Liver (tissue), 3 donors: ENCODE measurements around the gene CAPZB.

Source experiments
- JUND ChIP-seq, 2 donors: IDR thresholded peaks; 2 replicates each; pipeline ENCODE4 v1.6.1; 2016; ENCODE audit warnings: antibody characterized with exemption in 2 of 2
- NR2F2 ChIP-seq: IDR thresholded peaks from 2 replicates; pipeline ENCODE4 v1.6.1; 2016; ENCODE audit warnings: antibody characterized with exemption
- RAD21 ChIP-seq, 2 donors: IDR thresholded peaks; 2 replicates each; pipeline ENCODE4 v1.6.1; 2016; ENCODE audit warnings: antibody characterized with exemption in 2 of 2, mild to moderate bottlenecking in 2 of 2
- TAF1 ChIP-seq: conservative IDR thresholded peaks from 2 replicates; pipeline ENCODE4 v1.6.1; 2016; ENCODE audit warnings: antibody characterized with exemption, mild to moderate bottlenecking
- YY1 ChIP-seq: IDR thresholded peaks from 2 replicates; pipeline ENCODE4 v1.6.1; 2016; ENCODE audit warnings: antibody characterized with exemption, mild to moderate bottlenecking
- TF ChIP-seq, protein P1 (sequence below): fragments of 150-350 bp; IDR thresholded peaks from 2 replicates; pipeline ENCODE4 v1.5.1; 2017; ENCODE audit warnings: improper control_type of control experiment, low read depth, low read length; ENCODE audit not compliant: missing input control
- TF ChIP-seq, protein P2 (sequence below): IDR thresholded peaks from 2 replicates; pipeline ENCODE4 v1.6.1; 2016; ENCODE audit warnings: antibody characterized with exemption
- TF ChIP-seq, protein P3 (sequence below): IDR thresholded peaks from 2 replicates; pipeline ENCODE4 v1.6.1; 2016; ENCODE audit warnings: antibody characterized with exemption, mild to moderate bottlenecking
- TF ChIP-seq, protein P4 (sequence below): IDR thresholded peaks from 2 replicates; pipeline ENCODE4 v1.6.1; 2016; ENCODE audit warnings: antibody characterized with exemption
- donor health status: healthy.
- donor health status: healthy.

DNA sequence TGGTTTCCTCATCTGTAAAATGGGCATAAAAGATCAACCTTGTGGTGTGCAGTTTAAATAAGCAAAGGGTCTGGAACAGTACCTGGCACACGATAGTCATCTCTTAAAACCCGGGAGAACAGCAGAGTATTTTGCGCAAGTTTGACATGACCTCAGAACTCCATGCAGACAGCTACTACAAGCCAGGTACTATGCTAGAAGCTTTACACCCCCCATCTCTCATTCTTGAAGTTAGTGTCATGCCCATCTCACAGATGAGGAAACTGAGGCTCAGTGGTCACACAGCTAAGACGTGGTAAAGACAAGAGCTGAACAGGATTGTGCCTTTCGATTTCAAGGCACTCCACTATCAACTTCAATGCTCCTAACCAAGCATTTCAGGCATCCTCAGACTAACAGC, 78.7 kb downstream of the CAPZB start:
- TF ChIP-seq JUND (IDR thresholded peaks at IDR 0.05) (no peak), YY1 (no peak), RAD21 (IDR thresholded peaks at IDR 0.05) (no peak), NR2F2 (no peak), TAF1 (no peak)
- TF ChIP-seq, protein P1, sequence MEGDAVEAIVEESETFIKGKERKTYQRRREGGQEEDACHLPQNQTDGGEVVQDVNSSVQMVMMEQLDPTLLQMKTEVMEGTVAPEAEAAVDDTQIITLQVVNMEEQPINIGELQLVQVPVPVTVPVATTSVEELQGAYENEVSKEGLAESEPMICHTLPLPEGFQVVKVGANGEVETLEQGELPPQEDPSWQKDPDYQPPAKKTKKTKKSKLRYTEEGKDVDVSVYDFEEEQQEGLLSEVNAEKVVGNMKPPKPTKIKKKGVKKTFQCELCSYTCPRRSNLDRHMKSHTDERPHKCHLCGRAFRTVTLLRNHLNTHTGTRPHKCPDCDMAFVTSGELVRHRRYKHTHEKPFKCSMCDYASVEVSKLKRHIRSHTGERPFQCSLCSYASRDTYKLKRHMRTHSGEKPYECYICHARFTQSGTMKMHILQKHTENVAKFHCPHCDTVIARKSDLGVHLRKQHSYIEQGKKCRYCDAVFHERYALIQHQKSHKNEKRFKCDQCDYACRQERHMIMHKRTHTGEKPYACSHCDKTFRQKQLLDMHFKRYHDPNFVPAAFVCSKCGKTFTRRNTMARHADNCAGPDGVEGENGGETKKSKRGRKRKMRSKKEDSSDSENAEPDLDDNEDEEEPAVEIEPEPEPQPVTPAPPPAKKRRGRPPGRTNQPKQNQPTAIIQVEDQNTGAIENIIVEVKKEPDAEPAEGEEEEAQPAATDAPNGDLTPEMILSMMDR: no peak
- TF ChIP-seq, protein P2, sequence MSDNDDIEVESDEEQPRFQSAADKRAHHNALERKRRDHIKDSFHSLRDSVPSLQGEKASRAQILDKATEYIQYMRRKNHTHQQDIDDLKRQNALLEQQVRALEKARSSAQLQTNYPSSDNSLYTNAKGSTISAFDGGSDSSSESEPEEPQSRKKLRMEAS: no peak
- TF ChIP-seq, protein P3, sequence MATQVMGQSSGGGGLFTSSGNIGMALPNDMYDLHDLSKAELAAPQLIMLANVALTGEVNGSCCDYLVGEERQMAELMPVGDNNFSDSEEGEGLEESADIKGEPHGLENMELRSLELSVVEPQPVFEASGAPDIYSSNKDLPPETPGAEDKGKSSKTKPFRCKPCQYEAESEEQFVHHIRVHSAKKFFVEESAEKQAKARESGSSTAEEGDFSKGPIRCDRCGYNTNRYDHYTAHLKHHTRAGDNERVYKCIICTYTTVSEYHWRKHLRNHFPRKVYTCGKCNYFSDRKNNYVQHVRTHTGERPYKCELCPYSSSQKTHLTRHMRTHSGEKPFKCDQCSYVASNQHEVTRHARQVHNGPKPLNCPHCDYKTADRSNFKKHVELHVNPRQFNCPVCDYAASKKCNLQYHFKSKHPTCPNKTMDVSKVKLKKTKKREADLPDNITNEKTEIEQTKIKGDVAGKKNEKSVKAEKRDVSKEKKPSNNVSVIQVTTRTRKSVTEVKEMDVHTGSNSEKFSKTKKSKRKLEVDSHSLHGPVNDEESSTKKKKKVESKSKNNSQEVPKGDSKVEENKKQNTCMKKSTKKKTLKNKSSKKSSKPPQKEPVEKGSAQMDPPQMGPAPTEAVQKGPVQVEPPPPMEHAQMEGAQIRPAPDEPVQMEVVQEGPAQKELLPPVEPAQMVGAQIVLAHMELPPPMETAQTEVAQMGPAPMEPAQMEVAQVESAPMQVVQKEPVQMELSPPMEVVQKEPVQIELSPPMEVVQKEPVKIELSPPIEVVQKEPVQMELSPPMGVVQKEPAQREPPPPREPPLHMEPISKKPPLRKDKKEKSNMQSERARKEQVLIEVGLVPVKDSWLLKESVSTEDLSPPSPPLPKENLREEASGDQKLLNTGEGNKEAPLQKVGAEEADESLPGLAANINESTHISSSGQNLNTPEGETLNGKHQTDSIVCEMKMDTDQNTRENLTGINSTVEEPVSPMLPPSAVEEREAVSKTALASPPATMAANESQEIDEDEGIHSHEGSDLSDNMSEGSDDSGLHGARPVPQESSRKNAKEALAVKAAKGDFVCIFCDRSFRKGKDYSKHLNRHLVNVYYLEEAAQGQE: no peak
- TF ChIP-seq, protein P4, sequence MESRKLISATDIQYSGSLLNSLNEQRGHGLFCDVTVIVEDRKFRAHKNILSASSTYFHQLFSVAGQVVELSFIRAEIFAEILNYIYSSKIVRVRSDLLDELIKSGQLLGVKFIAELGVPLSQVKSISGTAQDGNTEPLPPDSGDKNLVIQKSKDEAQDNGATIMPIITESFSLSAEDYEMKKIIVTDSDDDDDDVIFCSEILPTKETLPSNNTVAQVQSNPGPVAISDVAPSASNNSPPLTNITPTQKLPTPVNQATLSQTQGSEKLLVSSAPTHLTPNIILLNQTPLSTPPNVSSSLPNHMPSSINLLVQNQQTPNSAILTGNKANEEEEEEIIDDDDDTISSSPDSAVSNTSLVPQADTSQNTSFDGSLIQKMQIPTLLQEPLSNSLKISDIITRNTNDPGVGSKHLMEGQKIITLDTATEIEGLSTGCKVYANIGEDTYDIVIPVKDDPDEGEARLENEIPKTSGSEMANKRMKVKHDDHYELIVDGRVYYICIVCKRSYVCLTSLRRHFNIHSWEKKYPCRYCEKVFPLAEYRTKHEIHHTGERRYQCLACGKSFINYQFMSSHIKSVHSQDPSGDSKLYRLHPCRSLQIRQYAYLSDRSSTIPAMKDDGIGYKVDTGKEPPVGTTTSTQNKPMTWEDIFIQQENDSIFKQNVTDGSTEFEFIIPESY: no peak
